ENCODE measurements around the gene DCDC2B. TPM values are rescaled to one million over a fixed set of nuclear protein-coding genes. Genes with fewer than 3 reads are reported as not detected.

The DCDC2B gene
- total and polyA plus RNA-seq, 5 donors, result 0.05 TPM; not detected in 4

GRCh38 chr1:32197074-32197473 is 11.8 kb upstream of the DCDC2B start:
- H3K27ac ChIP-seq (ENCODE audit: low read length), result no peak overlapping the region
- ATAC-seq (no peak), DNase-seq (peak in 1 of 3 donors; percentile 23)
- H3K27me3 ChIP-seq (ENCODE audit: control insufficient read depth, insufficient read depth), result no peaks in the 10 kb centered on the region
- no peaks in the 10 kb centered on the region for H3K9me3 ChIP-seq (ENCODE audit: control insufficient read depth, low read length)
- intact Hi-C loops (cut with DNase I), result no loop called here
- H3K4me1 ChIP-seq (ENCODE audit: control insufficient read depth, insufficient read depth, low read length), result peaks cover 15% of the 10 kb centered on the region
- 90% methylated on average over 1 of the region's 1 CpG for WGBS
- H3K4me3 ChIP-seq (ENCODE audit: low read length), result no peak overlapping the region

GRCh38 chr1:32197837-32198236 is 11.1 kb upstream of the DCDC2B start:
- Histone ChIP-seq H3K4me3 (ENCODE audit: low read length) (no peak overlapping the region), H3K27ac (ENCODE audit: low read length) (no peak overlapping the region), H3K4me1 (ENCODE audit: control insufficient read depth, insufficient read depth, low read length) (peaks cover 15% of the 10 kb centered on the region), H3K27me3 (ENCODE audit: control insufficient read depth, insufficient read depth) (no peaks in the 10 kb centered on the region), H3K9me3 (ENCODE audit: control insufficient read depth, low read length) (no peaks in the 10 kb centered on the region)
- ATAC-seq (no peak), DNase-seq (no peak)
- intact Hi-C loops (cut with DNase I), result no loop called here
- 69% methylated on average over 6 of the region's 6 CpGs for WGBS

GRCh38 chr1:32198237-32199042 is 10.4 kb upstream of the DCDC2B start:
- DNase-seq, result peak in 1 of 3 donors; percentile 37
- Histone ChIP-seq H3K4me3 (ENCODE audit: low read length) (no peak overlapping the region), H3K27ac (ENCODE audit: low read length) (no peak overlapping the region), H3K4me1 (ENCODE audit: control insufficient read depth, insufficient read depth, low read length) (peaks cover 15% of the 10 kb centered on the region), H3K27me3 (ENCODE audit: control insufficient read depth, insufficient read depth) (no peaks in the 10 kb centered on the region), H3K9me3 (ENCODE audit: control insufficient read depth, low read length) (no peaks in the 10 kb centered on the region)
- ATAC-seq, result no peak
- 78% methylated on average over 3 of the region's 3 CpGs for WGBS
- intact Hi-C loops (cut with DNase I), result no loop called here

GRCh38 chr1:32199043-32199716 is 9.7 kb upstream of the DCDC2B start:
- peak in 1 of 3 donors; percentile 27 for DNase-seq
- ATAC-seq, result no peak
- Histone ChIP-seq H3K27ac (ENCODE audit: low read length) (peak overlapping the region; percentile 25), H3K9me3 (ENCODE audit: control insufficient read depth, low read length) (no peaks in the 10 kb centered on the region), H3K4me1 (ENCODE audit: control insufficient read depth, insufficient read depth, low read length) (peaks cover 15% of the 10 kb centered on the region), H3K27me3 (ENCODE audit: control insufficient read depth, insufficient read depth) (no peaks in the 10 kb centered on the region), H3K4me3 (ENCODE audit: low read length) (no peak overlapping the region)
- intact Hi-C loops (cut with DNase I), result no loop called here
- WGBS, result 54% methylated on average over 4 of the region's 4 CpGs

GRCh38 chr1:32199717-32200072 is 9.2 kb upstream of the DCDC2B start:
- Histone ChIP-seq H3K27me3 (ENCODE audit: control insufficient read depth, insufficient read depth) (no peaks in the 10 kb centered on the region), H3K27ac (ENCODE audit: low read length) (peak overlapping the region; percentile 49), H3K9me3 (ENCODE audit: control insufficient read depth, low read length) (no peaks in the 10 kb centered on the region), H3K4me1 (ENCODE audit: control insufficient read depth, insufficient read depth, low read length) (peaks cover 15% of the 10 kb centered on the region), H3K4me3 (ENCODE audit: low read length) (peak overlapping the region; percentile 41)
- peak; percentile 67 to 88 (median 86) for DNase-seq
- ATAC-seq, result peak; percentile 42 to 51
- intact Hi-C loops (cut with DNase I), result no loop called here
- WGBS, result 36% methylated on average over 6 of the region's 6 CpGs

GRCh38 chr1:32200226-32201010 is 8.5 kb upstream of the DCDC2B start, which contains the start of gene CCDC28B:
CCDC28B (plus strand) TSS chr1:32200595; CDS start chr1:32201936, 1,341 bp downstream.
- intact Hi-C loops (cut with DNase I), result no loop called here

GRCh38 chr1:32201011-32201855 is 7.7 kb upstream of the DCDC2B start:
- 1% methylated on average over 26 of the region's 26 CpGs for WGBS
- Histone ChIP-seq H3K27me3 (ENCODE audit: control insufficient read depth, insufficient read depth) (no peaks in the 10 kb centered on the region), H3K27ac (ENCODE audit: low read length) (peak overlapping the region; percentile 49), H3K4me1 (ENCODE audit: control insufficient read depth, insufficient read depth, low read length) (peaks cover 14% of the 10 kb centered on the region), H3K9me3 (ENCODE audit: control insufficient read depth, low read length) (no peaks in the 10 kb centered on the region), H3K4me3 (ENCODE audit: low read length) (peak overlapping the region; percentile 41)
- DNase-seq, result peak; percentile 82 to 92 (median 90)
- intact Hi-C loops (cut with DNase I), result no loop called here
- ATAC-seq, result peak; percentile 51 to 61

More at GRCh38 chr1:32200226-32201010, 8.5 kb upstream of the DCDC2B start, which contains the start of gene CCDC28B:
- H3K4me3 ChIP-seq (ENCODE audit: low read length), result peak within 1 kb of the TSS; percentile 41
- no peaks in the 10 kb centered on the region for H3K27me3 ChIP-seq (ENCODE audit: control insufficient read depth, insufficient read depth)
- WGBS, result under 1% methylated on average over 34 of the region's 34 CpGs
- ATAC-seq (peak; percentile 54 to 58), DNase-seq (peak; percentile 82 to 90 (median 89))
- peak within 1 kb of the TSS; percentile 49 for H3K27ac ChIP-seq (ENCODE audit: low read length)
- H3K4me1 ChIP-seq (ENCODE audit: control insufficient read depth, insufficient read depth, low read length), result peaks cover 15% of the 10 kb centered on the region
- no peaks in the 10 kb centered on the region for H3K9me3 ChIP-seq (ENCODE audit: control insufficient read depth, low read length)

GRCh38 chr1:32204943-32205361 is 3.9 kb upstream of the DCDC2B start:
- intact Hi-C loops (cut with DNase I), result no loop called here
- Histone ChIP-seq H3K4me1 (ENCODE audit: control insufficient read depth, insufficient read depth, low read length) (peaks cover 13% of the 10 kb centered on the region), H3K27ac (ENCODE audit: low read length) (no peak overlapping the region), H3K27me3 (ENCODE audit: control insufficient read depth, insufficient read depth) (no peaks in the 10 kb centered on the region), H3K9me3 (ENCODE audit: control insufficient read depth, low read length) (no peaks in the 10 kb centered on the region), H3K4me3 (ENCODE audit: low read length) (peak overlapping the region; percentile 59)
- 28% methylated on average over 26 of the region's 26 CpGs for WGBS
- ATAC-seq (no peak), DNase-seq (peak in 1 of 3 donors; percentile 51)

- intact Hi-C loops (cut with DNase I), result no loop called here
- no peaks in the 10 kb centered on the region for H3K27me3 ChIP-seq (ENCODE audit: control insufficient read depth, insufficient read depth)
- peaks cover 13% of the 10 kb centered on the region for H3K4me1 ChIP-seq (ENCODE audit: control insufficient read depth, insufficient read depth, low read length)
- DNase-seq, result peak; percentile 88 to 95 (median 95)
- ATAC-seq, result peak; percentile 77 to 79
- no peak within 1 kb of the TSS for H3K27ac ChIP-seq (ENCODE audit: low read length)
- peak within 1 kb of the TSS; percentile 59 for H3K4me3 ChIP-seq (ENCODE audit: low read length)
- 1% methylated on average over 77 of the region's 77 CpGs for WGBS
- H3K9me3 ChIP-seq (ENCODE audit: control insufficient read depth, low read length), result no peaks in the 10 kb centered on the region
Observed at GRCh38 chr1:32205401-32206370, 3.2 kb upstream of the DCDC2B start, which contains the start of gene IQCC. IQCC (plus strand) TSS chr1:32205671; CDS start chr1:32205682, 11 bp downstream.

All from right cardiac atrium (tissue), 5 donors.